Fibroblast of the conjunctiva (primary cell): ENCODE measurements around the gene KLHL5.
"Not testable (repeated sequence)": the region's sequence is repeated elsewhere in the genome, so short reads cannot be mapped to it uniquely, and the experiment has no call there.

Experiments
- DNase-seq: peaks from one replicate; pipeline ENCODE4 v3.0.0-alpha.2; 2010; ENCODE audit warnings: low read depth

KLHL5 gene

GRCh38 chr4:39102297-39102696 is 40.3 kb downstream of the KLHL5 start:
- no peak for DNase-seq

- DNase-seq = no peak
Observed at GRCh38 chr4:39103291-39103690, 41.3 kb downstream of the KLHL5 start.

DNA sequence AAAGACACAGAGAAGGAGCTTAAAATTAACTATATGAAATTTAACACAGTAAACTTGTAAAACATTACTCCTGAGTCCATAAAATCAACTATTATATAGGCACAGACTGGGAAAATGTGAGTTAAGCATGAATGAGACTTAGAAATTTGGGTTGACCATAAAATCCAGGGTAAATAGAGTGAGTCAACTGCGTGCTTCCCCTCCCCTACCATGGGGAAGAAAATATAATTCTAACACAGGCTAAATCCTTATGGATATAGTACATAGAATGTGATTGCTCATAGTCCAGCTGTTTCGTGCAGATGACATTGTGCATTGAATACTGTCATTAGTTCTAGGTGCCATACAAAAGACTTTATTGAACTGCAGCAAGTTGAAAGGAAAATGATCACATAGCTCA is 42.2 kb downstream of the KLHL5 start:
- DNase-seq = no peak

DNA sequence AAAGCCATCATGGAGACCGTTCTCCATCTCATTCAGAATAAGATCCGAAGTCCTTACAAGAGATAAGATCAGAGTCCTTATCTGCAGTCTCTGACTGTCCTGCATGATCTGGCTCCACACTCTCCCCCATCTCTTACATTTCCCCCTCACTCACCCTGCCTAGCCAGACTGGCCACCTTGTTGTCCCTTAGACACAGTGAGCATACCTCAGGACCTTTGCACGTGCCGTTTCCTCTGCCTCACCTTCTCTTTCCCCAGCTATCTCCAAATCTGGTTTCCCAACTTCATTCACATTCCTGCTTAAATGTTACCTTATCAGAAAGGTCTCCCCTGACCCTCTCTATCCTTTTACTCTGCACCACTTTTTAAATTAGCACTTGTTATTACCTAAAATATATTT is 44.0 kb downstream of the KLHL5 start:
- no peak for DNase-seq

GRCh38 chr4:39114436-39114835 is 52.4 kb downstream of the KLHL5 start:
- DNase-seq = no peak

- DNase-seq = no peak
Observed at GRCh38 chr4:39118034-39118658, 56.1 kb downstream of the KLHL5 start.

DNA sequence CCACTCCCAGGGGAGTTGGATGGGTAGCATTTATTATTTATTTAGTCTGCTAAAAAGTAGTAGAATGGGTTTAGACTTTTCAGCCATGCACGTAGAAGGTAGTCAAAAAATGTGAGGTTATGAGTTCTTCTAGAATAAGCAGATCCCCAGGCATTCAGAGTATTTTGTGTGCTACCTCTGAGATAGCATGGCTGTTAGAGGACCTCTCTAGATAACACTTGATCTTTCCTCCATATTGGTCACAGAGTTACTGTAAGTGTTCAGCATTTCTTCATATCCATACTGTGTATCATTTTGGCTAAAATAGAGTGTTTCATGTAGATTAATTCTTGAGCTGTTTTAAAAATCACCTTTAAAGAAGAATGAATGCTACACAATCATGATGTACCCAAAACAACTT is 58.4 kb downstream of the KLHL5 start:
- no peak for DNase-seq

GRCh38 chr4:39124885-39125599 is 63.0 kb downstream of the KLHL5 start:
- DNase-seq = no peak

DNA sequence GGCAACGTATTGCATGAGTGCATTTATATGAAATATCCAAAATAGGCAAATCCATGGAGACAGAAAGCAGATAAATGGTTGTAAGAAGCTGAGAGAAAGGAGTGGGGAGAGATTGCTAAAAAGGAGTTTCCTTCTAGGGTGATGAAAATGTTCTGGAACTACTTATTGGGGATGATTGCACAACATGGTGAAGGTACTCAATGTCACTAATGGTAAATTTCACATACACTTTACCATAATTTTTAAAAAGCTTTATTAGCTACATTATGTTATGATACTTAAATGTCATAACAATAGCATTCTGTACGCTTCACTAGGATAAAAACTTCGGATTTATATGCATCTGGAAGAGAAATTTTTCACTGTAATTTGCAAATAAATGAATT is 63.6 kb downstream of the KLHL5 start:
- DNase-seq = no peak

DNA sequence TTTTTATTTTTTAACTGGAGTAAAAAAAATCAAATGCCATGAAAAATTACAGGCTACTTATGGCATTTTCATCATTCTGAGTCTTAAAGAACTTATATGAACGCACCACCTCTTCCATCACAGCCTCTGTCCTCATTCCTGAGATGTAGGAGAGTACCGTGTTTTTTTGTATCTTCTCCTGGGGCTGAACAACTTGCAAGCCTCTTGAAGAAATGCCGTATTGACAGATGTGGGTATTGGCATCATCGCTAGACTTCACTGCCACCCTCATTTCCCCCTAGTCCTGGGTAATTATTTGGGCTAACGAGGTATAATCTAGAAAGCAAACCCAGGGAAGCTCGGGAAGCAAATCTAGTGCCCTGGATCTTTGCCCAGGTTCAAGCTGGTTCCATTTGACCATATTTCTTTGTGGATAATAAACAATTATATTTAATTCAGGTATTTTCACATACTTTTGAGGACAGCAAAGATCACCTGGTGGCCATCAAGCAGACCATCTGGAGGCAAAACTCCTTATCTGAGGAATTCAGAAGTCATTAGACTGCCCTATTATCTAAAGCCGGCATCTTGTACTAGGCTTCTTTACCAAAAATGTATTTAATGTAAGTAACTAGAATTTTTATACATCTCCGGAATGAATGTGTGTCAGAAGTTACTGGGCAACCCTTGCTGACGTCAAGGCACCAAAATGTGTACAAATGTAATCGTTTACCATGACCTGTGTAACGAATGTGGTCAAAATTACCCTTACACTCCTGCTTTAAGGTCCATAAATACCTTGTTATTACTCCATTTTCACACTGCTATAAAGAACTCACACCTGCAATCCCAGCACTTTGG is 64.4 kb downstream of the KLHL5 start:
- DNase-seq = no peak

GRCh38 chr4:39133623-39134022 is 71.6 kb downstream of the KLHL5 start:
- DNase-seq = no peak

DNA sequence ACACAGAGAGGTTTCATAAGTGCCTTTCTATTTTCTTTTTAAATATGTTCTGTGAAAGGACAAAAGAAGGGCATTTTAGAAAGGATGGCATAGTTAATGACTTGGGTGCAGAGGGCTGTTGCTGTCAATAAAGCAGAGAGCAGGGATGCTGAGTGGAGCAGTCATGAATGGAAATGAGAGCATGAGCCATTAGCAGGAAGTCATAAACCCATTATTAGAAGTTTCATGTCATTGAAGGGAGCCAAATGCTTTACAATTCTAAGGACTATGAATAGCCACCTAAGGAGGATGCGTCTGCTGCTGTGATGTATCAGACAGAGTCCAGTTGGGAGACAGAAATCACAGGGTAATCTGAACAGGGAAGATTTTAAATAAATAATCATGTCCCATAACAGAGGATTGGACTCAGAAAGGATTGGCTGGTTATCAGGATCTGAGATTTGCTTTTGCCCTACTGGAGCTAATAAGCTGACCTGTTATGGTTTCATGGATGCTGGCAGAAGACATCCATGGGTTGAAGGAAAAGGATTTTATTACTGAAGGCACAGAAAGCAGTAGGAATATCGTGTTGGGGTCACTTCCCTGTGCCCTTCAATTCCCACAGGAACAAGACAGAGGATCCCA is 72.8 kb downstream of the KLHL5 start:
- DNase-seq = no peak

DNA sequence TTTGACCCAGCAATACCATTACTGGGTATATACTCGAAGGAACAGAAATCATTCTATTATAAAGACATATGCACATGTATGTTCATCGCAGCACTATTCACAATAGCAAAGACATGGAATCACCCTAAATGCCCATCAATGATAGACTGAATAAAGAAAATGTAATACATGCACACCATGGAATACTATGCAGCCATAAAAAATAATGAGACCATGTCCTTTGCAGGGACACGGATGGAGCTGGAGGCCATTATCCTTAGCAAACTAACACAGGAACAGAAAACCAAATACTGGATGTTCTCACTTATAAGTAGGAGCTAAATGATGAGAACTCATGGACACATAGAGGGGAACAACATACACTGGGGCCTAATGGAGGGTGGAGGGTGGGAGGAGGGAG is 76.2 kb downstream of the KLHL5 start:
- DNase-seq = not testable (repeated sequence)

DNA sequence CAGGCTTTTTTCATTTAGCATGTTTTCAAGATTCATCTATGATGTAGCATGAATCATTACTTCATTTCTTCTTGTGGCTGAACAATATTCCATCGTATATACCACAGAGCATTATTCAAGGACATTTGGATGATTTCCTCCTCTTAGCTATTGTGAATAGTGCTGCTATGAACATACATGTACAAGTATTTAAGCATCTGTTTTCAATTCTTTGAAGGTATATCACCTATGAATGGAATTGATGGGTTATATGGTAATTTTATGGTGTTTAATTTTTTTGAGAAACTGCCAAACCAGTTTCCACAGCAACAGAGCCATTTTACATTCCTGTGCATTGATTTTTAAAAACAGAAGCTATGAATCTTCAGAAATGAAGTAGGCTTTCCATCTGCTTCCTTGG is 84.2 kb downstream of the KLHL5 start:
- no peak for DNase-seq

DNA sequence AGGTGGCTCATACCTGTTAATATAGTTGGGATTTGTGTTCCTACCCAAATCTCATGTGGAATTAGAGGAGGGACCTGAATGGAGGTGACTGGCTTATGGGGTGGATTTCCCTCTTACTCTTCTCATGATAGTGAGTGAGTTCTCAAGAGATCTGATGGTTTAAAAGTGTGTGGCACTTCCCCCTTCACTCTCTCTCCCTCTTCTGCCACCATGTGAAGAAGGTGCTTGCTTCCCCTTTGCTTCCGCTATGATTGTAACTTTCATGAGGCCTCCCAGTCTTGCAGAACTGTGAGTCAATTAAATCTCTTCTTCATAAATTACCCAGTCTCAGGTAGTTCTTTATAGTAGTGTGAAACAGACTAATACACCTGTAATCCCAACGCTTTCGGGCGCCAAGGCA is 92.0 kb downstream of the KLHL5 start:
- no peak for DNase-seq

- no peak for DNase-seq
Observed at GRCh38 chr4:39157520-39157919, 95.5 kb downstream of the KLHL5 start.

- no peak for DNase-seq
Observed at GRCh38 chr4:39166177-39166576, 104.1 kb downstream of the KLHL5 start.

- DNase-seq = no peak
Observed at GRCh38 chr4:39166669-39167068, 104.6 kb downstream of the KLHL5 start.

GRCh38 chr4:39169426-39169825 is 107.4 kb downstream of the KLHL5 start:
- DNase-seq = no peak

- DNase-seq = no peak
Observed at GRCh38 chr4:39170301-39170700, 108.3 kb downstream of the KLHL5 start.
